Neural crest cell (in vitro differentiated cells): ENCODE data around the gene RANGAP1. TPM values are rescaled to one million over a fixed set of nuclear protein-coding genes. Genes with fewer than 3 reads are reported as not detected.

Source experiments
- DNase-seq: peaks from one replicate; pipeline ENCODE4 v3.0.0; 2021; ENCODE audit warnings: low read depth, mixed read lengths, low spot score
- H3K27ac Mint-ChIP-seq: one replicate; pipeline ENCODE4 v1.8.0; 2021; ENCODE audit warnings: mild to moderate bottlenecking, mixed read lengths; ENCODE audit not compliant: unreplicated experiment
- H3K27me3 Mint-ChIP-seq: 2 replicates; pipeline ENCODE4 v1.8.0; 2021; ENCODE audit warnings: low read depth, mild to moderate bottlenecking, mixed read lengths
- H3K36me3 Mint-ChIP-seq: 2 replicates; pipeline ENCODE4 v1.8.0; 2021; ENCODE audit warnings: low read depth, mild to moderate bottlenecking, mixed read lengths
- H3K4me1 Mint-ChIP-seq: 2 replicates; pipeline ENCODE4 v1.8.0; 2021; ENCODE audit warnings: mixed read lengths
- H3K4me3 Mint-ChIP-seq: one replicate; pipeline ENCODE4 v1.8.0; 2021; ENCODE audit warnings: mild to moderate bottlenecking, mixed read lengths
- H3K9me3 Mint-ChIP-seq: 2 replicates; pipeline ENCODE4 v1.8.0; 2021; ENCODE audit warnings: mixed read lengths
- total RNA-seq: library from RNA; stranded (reverse); gene quantifications from 2 replicates; pipeline ENCODE4 v1.2.1, GENCODE V29; 2021
- TF ChIP-seq, protein P1 (sequence below): fragments of 200-600 bp; sonication (generic); conservative IDR thresholded peaks from 2 replicates; pipeline ENCODE4 v1.5.0; 2021; ENCODE audit warnings: antibody characterized with exemption, mild to moderate bottlenecking

RANGAP1 gene
- total RNA-seq, 1 donor from 2014 or later: 121 TPM

DNA sequence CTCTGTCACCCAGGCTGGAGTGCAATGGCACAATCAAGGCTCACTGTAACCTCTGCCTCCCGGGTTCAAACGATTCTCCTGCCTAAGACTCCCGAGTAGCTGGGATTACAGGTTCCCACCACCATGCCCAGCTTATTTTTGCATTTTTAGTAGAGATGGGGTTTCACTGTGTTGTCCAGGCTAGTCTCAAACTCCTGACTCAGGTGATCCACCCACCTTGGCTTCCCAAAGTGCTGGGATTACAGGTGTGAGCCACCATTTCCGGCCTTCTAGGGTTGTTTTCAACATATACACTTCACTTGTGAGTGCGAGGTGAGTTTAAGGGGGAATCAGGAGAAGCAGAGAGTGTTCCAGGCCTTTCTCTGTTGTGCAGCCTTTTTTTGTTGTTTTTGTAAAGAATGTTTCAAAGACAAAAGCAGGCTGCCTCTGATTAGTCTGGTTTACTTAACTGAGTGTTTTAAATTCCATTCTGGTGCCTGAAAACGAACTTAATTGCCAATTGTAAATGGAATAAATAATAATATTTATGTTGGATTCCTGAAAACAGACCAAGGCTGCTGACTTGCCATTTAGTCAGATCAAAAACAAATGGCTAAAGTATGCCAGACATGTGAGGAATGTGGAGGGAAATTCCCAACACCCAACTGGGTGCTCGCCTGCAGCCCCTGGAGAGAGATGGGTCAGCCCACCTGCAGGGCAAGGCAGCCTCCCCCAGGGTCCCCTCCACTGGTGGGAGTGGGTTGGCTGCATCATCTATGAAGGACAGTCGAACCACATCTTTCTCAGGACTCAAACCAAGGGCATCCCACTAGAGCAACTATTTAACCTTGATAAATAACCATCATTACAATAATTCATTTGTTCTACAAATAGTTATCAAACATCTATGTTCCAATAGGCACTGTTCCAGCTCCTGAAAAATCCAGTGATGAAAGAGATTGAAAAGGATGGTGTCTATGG lies 4.6 kb upstream of the RANGAP1 start:
- peaks cover 4% of the 10 kb centered on the region for H3K36me3 Mint-ChIP-seq
- H3K4me1 Mint-ChIP-seq: peaks cover 14% of the 10 kb centered on the region
- no peak overlapping the region for H3K27ac Mint-ChIP-seq
- no peaks in the 10 kb centered on the region for H3K9me3 Mint-ChIP-seq
- no peak overlapping the region for H3K4me3 Mint-ChIP-seq
- TF ChIP-seq, protein P1, sequence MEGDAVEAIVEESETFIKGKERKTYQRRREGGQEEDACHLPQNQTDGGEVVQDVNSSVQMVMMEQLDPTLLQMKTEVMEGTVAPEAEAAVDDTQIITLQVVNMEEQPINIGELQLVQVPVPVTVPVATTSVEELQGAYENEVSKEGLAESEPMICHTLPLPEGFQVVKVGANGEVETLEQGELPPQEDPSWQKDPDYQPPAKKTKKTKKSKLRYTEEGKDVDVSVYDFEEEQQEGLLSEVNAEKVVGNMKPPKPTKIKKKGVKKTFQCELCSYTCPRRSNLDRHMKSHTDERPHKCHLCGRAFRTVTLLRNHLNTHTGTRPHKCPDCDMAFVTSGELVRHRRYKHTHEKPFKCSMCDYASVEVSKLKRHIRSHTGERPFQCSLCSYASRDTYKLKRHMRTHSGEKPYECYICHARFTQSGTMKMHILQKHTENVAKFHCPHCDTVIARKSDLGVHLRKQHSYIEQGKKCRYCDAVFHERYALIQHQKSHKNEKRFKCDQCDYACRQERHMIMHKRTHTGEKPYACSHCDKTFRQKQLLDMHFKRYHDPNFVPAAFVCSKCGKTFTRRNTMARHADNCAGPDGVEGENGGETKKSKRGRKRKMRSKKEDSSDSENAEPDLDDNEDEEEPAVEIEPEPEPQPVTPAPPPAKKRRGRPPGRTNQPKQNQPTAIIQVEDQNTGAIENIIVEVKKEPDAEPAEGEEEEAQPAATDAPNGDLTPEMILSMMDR: no peak
- DNase-seq: no peak
- no peaks in the 10 kb centered on the region for H3K27me3 Mint-ChIP-seq

GRCh38 chr22:41289671-41290070 lies 3.7 kb upstream of the RANGAP1 start:
- no peak overlapping the region for H3K27ac Mint-ChIP-seq
- H3K4me3 Mint-ChIP-seq: peak overlapping the region; percentile 22
- no peaks in the 10 kb centered on the region for H3K27me3 Mint-ChIP-seq
- DNase-seq: no peak
- H3K4me1 Mint-ChIP-seq: peaks cover 21% of the 10 kb centered on the region
- TF ChIP-seq, protein P1: no peak
- peaks cover 4% of the 10 kb centered on the region for H3K36me3 Mint-ChIP-seq
- H3K9me3 Mint-ChIP-seq: no peaks in the 10 kb centered on the region

DNA sequence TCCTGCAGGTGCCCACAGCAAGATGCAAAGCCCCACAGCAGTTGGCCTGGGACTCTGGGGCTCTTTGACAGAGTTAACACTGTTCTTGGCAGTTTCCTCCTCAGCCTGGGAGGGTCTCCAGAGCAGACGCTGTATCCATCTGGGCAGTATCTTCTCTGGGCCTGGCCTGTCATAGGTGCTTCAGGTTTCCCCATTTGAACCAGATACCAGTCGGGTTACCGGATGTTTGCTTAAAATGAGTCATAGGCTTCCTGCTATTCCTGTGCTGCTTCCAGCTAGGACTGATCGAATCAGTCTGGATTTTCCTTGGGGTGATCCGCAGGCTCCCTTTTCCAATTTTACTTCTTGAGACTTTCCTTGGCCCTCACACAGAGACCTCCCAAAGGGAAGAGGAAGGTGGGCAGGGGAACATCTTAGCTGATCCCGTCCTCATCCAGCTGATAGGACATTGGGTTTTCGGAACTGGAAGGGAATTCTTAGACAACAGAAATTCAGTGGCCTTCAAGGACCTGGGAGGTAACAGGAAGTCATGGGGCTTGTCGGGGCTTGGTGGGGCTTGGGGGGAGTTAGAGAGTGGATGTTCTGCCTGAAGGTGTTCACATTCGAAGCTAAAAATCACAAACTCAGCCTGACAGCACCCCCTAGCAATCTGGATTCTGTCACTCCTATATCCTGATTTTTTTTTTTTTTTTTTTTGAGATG lies 2.4 kb upstream of the RANGAP1 start:
- peak overlapping the region; percentile 75 for H3K4me3 Mint-ChIP-seq
- H3K36me3 Mint-ChIP-seq: peaks cover 3% of the 10 kb centered on the region
- H3K27ac Mint-ChIP-seq: no peak overlapping the region
- H3K4me1 Mint-ChIP-seq: peaks cover 27% of the 10 kb centered on the region
- DNase-seq: no peak
- H3K27me3 Mint-ChIP-seq: no peaks in the 10 kb centered on the region
- H3K9me3 Mint-ChIP-seq: no peaks in the 10 kb centered on the region
- TF ChIP-seq, protein P1: no peak

DNA sequence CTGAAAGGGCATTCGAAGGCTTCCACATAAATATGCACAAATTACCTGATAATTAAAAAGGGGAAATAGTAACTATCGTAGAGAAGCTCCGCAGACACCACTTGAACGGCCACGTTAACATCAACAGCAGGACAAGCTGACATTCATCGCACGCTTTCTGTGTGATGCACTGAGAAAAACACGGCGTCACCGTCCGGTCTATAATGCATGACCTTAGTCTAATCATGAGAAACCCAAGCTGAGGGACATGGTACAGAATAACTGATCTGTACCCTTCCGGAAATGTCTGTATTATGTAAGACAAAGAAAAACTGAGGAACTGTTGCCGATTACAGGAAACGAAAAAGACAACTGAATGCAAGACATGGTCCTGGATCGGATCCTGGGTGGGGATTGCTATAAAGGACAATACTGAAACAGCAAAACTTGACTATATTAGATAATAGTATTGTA lies 678 bp upstream of the RANGAP1 start:
- peak overlapping the region; percentile 98 for H3K4me3 Mint-ChIP-seq
- peak overlapping the region; percentile 73 for H3K27ac Mint-ChIP-seq
- H3K4me1 Mint-ChIP-seq: peaks cover 33% of the 10 kb centered on the region
- no peak for DNase-seq
- H3K36me3 Mint-ChIP-seq: peaks cover 7% of the 10 kb centered on the region
- no peaks in the 10 kb centered on the region for H3K9me3 Mint-ChIP-seq
- TF ChIP-seq, protein P1: no peak
- H3K27me3 Mint-ChIP-seq: no peaks in the 10 kb centered on the region

- Mint-ChIP-seq H3K27ac (peak overlapping the region; percentile 62), H3K9me3 (no peaks in the 10 kb centered on the region), H3K36me3 (peaks cover 10% of the 10 kb centered on the region), H3K4me3 (peak overlapping the region; percentile 98), H3K4me1 (peaks cover 33% of the 10 kb centered on the region), H3K27me3 (no peaks in the 10 kb centered on the region)
- DNase-seq: no peak
- TF ChIP-seq, protein P1: no peak
These were observed 557 bp downstream of the RANGAP1 start for GRCh38 chr22:41285441-41285819.
